ENCODE results near the gene CD209.

Gene CD209

GRCh38 chr19:7779631-7780486 is 32.5 kb upstream of the CD209 start:
- no peak for ATAC-seq (ENCODE audit: low read depth)
- no peak overlapping the region for H3K27ac ChIP-seq (ENCODE audit: poor library complexity, severe bottlenecking)
- H3K4me1 ChIP-seq (ENCODE audit: insufficient read depth, poor library complexity, severe bottlenecking): peaks cover 4% of the 10 kb centered on the region

GRCh38 chr19:7778081-7778480 is 30.7 kb upstream of the CD209 start:
- Histone ChIP-seq H3K36me3 (ENCODE audit: low read depth) (no peaks in the 10 kb centered on the region), H3K9me3 (ENCODE audit: severe bottlenecking) (no peaks in the 10 kb centered on the region), H3K4me1 (ENCODE audit: insufficient read depth, poor library complexity, severe bottlenecking) (peaks cover 3% of the 10 kb centered on the region), H3K27ac (ENCODE audit: poor library complexity, severe bottlenecking) (no peak overlapping the region), H3K27me3 (ENCODE audit: insufficient read depth, poor library complexity, severe bottlenecking) (peaks cover 22% of the 10 kb centered on the region), H3K4me3 (ENCODE audit: severe bottlenecking) (no peak overlapping the region)
- no peak for DNase-seq (ENCODE audit: low spot score)
- no peak for ATAC-seq (ENCODE audit: low read depth)
- TF ChIP-seq CTCF (IDR thresholded peaks at IDR 0.05; ENCODE audit: poor library complexity, severe bottlenecking): no peak

More at GRCh38 chr19:7779631-7780486, 32.5 kb upstream of the CD209 start:
- TF ChIP-seq CTCF (IDR thresholded peaks at IDR 0.05; ENCODE audit: poor library complexity, severe bottlenecking): no peak
- Histone ChIP-seq H3K36me3 (ENCODE audit: low read depth) (no peaks in the 10 kb centered on the region), H3K27me3 (ENCODE audit: insufficient read depth, poor library complexity, severe bottlenecking) (peaks cover 22% of the 10 kb centered on the region), H3K9me3 (ENCODE audit: severe bottlenecking) (no peaks in the 10 kb centered on the region), H3K4me3 (ENCODE audit: severe bottlenecking) (no peak overlapping the region)
- no peak for DNase-seq (ENCODE audit: low spot score)

- TF ChIP-seq CTCF (IDR thresholded peaks at IDR 0.05; ENCODE audit: poor library complexity, severe bottlenecking): no peak
- no peaks in the 10 kb centered on the region for H3K36me3 ChIP-seq (ENCODE audit: low read depth)
- no peak overlapping the region for H3K27ac ChIP-seq (ENCODE audit: poor library complexity, severe bottlenecking)
- DNase-seq (ENCODE audit: low spot score) (no peak), ATAC-seq (ENCODE audit: low read depth) (no peak)
- H3K9me3 ChIP-seq (ENCODE audit: severe bottlenecking): no peaks in the 10 kb centered on the region
- no peak overlapping the region for H3K4me3 ChIP-seq (ENCODE audit: severe bottlenecking)
- H3K27me3 ChIP-seq (ENCODE audit: insufficient read depth, poor library complexity, severe bottlenecking): peaks cover 5% of the 10 kb centered on the region
- peaks cover 10% of the 10 kb centered on the region for H3K4me1 ChIP-seq (ENCODE audit: insufficient read depth, poor library complexity, severe bottlenecking)
Measured at GRCh38 chr19:7775761-7776160, 28.4 kb upstream of the CD209 start.

- DNase-seq (ENCODE audit: low spot score) (no peak), ATAC-seq (ENCODE audit: low read depth) (no peak)
- TF ChIP-seq CTCF (IDR thresholded peaks at IDR 0.05; ENCODE audit: poor library complexity, severe bottlenecking): no peak
- Histone ChIP-seq H3K27me3 (ENCODE audit: insufficient read depth, poor library complexity, severe bottlenecking) (no peaks in the 10 kb centered on the region), H3K27ac (ENCODE audit: poor library complexity, severe bottlenecking) (no peak overlapping the region), H3K9me3 (ENCODE audit: severe bottlenecking) (no peaks in the 10 kb centered on the region), H3K4me3 (ENCODE audit: severe bottlenecking) (no peak overlapping the region), H3K36me3 (ENCODE audit: low read depth) (no peaks in the 10 kb centered on the region), H3K4me1 (ENCODE audit: insufficient read depth, poor library complexity, severe bottlenecking) (peaks cover 10% of the 10 kb centered on the region)
Measured at GRCh38 chr19:7773841-7774240, 26.5 kb upstream of the CD209 start.

- no peaks in the 10 kb centered on the region for H3K36me3 ChIP-seq (ENCODE audit: low read depth)
- DNase-seq (ENCODE audit: low spot score) (no peak), ATAC-seq (ENCODE audit: low read depth) (peak; percentile 38; the same call in 1 of the 3 replicates)
- H3K27me3 ChIP-seq (ENCODE audit: insufficient read depth, poor library complexity, severe bottlenecking): no peaks in the 10 kb centered on the region
- H3K9me3 ChIP-seq (ENCODE audit: severe bottlenecking): no peaks in the 10 kb centered on the region
- H3K4me1 ChIP-seq (ENCODE audit: insufficient read depth, poor library complexity, severe bottlenecking): peaks cover 10% of the 10 kb centered on the region
- H3K27ac ChIP-seq (ENCODE audit: poor library complexity, severe bottlenecking): no peak overlapping the region
- no peak for TF ChIP-seq CTCF (IDR thresholded peaks at IDR 0.05; ENCODE audit: poor library complexity, severe bottlenecking)
- H3K4me3 ChIP-seq (ENCODE audit: severe bottlenecking): no peak overlapping the region
Measured at GRCh38 chr19:7772752-7773291, 25.5 kb upstream of the CD209 start.
